Umbilical cord (tissue), 2 donors: Measurements from ENCODE around the gene LRGUK. TPM values are rescaled to one million over a fixed set of nuclear protein-coding genes. Genes with fewer than 3 reads are reported as not detected.
"Not testable (repeated sequence)": the region's sequence is repeated elsewhere in the genome, so short reads cannot be mapped to it uniquely, and the experiment has no call there.

ENCODE experiments used
- DNase-seq: peaks from one replicate; pipeline ENCODE4 v3.0.0-alpha.2; 2015; ENCODE audit warnings: low spot score
- total RNA-seq: library from RNA; depleted of rRNA; stranded (reverse); fragments of >200 nt; gene quantifications from one replicate; pipeline ENCODE4 v1.2.3, GENCODE V29; 2014; ENCODE audit warnings: low replicate concordance; ENCODE audit not compliant: insufficient read depth

LRGUK gene
- total RNA-seq, 1 donor from 2014 or later = 0.48 TPM

DNA sequence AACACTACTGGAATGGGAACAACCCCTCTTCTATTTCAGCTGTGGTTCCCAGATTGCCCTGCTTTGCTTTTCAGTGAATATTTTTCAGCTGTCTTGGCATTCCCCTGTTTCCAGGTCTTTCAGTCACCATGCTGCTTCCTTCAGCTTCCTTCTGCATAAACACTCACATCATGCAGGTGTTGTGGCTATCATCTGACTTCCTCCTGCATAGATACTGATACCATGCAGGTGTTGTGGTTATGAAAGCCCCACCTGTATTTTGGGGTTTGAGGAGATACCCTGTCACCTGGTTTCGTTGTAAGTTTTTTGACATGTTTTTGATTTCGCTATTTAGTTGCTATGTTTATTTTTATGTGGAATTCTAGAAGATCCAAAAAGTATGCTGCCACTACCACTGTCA, 118.1 kb downstream of the LRGUK start:
- DNase-seq = no peak

DNA sequence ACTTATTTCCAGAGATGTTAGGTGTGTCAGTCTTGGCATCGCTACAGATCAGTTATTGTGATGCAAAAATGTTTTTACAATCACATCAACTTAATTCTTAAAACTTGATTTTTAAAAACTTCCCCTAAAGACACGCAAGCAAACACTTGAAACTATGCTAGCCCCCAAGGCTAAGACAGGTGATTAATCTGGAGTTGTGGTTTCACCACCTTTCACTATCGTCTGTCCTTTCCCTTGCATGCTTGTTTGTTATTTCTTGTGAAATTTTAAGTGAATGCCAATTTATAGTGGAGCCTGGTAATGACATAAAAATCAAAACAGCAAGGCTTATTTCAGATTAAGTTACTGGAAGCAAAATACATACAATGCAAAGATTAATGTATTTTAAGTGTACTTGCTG, 119.2 kb downstream of the LRGUK start:
- DNase-seq = no peak

DNA sequence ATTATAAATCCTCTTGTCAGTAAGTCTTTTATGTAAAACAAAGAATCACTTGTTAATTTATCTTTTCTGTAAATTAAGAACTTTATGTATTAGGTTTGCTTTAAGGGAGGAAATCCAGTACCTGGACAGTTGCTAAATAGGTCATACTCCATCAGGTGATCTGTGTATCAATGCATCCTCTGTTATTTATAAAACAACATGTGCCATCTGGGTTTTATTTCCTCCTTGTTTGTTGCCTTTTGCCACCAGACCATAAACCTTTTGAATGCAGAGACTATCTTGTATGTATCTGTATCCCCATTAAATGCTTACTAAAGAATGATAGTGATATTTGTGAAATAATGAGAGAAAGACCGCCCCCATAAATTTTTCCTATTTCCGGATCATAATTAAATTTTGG, 119.6 kb downstream of the LRGUK start:
- no peak for DNase-seq

DNA sequence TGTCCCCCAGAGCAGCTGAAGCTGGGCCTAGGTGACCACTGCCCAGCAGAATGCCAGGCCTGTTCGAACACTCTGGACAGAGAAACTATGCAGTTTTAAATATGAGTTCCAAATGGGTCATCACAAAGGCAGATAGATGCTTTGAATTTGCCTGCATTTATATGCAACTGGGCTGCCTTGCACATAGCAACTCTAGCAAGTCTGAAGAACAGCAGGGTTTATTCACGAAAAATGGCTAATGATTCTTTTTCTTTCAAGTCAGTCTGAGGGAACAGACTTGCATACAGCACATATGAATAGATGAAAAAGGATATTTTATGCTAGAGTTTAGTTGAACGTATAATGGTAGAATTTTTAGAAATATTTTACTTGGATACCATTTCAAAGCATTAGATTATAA, 121.1 kb downstream of the LRGUK start:
- DNase-seq = no peak

DNA sequence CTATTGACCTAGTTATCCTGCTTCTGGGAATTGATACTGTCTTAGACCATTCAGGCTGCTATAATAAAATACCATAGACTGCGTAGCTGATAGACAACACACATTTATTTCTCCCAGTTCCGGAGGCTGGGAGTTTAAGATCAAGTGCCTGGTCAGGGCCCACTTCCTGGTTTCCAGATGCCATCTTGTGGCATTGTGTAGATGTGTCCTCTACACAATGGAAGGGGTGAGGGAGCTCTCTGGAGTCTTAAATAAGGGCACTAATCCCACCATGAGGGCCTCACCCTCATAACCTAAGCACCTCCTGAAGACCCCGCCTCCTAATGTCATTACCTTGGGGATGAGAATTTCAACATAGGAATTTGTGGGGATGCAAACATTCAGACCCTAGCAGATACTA, 127.2 kb downstream of the LRGUK start:
- DNase-seq = no peak

DNA sequence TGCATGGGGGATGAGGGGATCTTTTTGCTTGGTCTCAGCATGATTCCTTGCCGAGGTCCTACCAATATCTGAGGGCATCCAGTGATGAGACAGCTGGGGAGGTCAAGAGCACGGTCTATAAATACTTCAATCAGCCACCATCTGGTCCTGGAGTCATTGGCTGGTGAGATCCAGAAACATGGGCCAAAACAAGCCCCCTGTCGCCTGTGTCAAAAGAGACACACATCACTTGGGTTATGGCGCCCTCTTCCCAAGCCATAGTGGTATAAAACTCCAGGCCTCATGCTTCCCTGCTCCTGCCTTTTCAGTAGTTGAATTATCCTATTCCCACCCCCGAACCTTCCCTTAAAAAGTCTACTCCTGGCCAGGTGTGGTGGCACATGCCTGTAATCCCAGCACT, 128.7 kb downstream of the LRGUK start:
- no peak for DNase-seq

- no peak for DNase-seq
Observed at GRCh38 chr7:134262322-134262721, 135.2 kb downstream of the LRGUK start.

DNA sequence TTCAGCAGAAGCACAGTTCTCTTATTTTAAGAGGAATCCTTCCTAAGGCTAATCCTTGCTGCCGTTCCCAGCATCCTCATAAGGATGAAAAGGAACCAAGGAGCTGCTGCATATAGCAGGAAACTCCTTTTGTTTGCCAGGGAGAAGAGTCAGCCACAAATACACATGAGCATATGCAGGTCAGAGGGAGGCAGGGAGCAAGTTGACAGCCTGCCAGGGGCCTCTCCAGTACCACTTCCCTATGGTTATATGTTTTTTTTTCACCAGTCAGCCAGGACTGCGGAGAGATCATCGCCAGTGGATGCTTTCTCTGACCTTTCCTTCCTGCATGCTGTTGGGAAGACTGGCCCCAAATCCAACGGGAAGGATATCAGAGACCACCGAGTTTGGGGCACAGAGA, 149.8 kb downstream of the LRGUK start:
- DNase-seq = no peak

DNA sequence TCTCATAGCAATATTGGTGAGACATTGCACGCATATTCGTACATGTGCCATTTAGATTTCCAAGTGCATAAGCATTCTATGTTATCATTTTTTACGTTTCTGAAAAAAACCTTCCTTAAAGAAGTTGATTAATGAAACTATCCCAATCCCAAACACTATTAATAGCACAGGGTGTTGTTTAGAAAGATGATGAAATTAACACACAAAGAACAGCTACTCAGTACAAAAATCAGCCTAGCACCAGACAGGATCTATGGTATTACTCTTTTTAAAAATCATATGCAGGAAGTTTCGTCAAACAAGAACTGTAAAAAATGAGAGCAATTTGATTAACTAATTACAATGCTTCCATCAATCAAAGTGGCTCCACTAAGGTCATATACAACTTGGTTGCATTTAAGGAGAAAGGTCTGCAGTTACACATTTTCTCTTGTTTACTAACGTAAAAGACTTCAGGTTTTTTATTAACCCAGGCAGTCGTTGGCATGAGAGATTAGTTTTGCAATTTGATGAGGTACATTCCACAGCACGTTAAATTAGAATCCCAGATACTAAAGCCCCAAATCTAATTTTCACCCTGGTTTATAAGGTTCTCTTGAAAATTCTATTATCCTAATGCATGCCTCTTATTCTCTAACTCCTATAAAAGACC, 151.5 kb downstream of the LRGUK start:
- no peak for DNase-seq

DNA sequence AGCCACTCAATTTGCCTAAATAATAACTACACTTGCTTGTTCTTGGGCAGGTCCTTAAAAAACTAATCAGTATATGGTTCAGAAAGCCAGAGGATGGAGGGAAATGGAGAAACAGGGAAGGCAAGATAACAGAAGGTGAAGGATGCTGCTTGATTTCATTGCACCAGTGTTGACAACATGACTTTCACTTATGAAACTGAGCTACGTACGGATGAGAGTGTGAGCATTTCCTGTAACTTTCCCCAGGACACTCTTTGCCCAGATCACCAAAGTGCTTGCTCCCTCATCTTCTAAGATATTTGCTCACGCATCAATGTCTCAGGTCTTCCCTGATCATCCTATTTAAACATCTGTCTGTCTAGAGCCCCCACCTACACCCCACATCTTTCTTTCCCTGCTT, 152.2 kb downstream of the LRGUK start:
- DNase-seq = no peak

- DNase-seq = no peak
Observed at GRCh38 chr7:134279898-134280297, 152.8 kb downstream of the LRGUK start.

GRCh38 chr7:134280508-134280907, 153.4 kb downstream of the LRGUK start:
- DNase-seq = no peak

DNA sequence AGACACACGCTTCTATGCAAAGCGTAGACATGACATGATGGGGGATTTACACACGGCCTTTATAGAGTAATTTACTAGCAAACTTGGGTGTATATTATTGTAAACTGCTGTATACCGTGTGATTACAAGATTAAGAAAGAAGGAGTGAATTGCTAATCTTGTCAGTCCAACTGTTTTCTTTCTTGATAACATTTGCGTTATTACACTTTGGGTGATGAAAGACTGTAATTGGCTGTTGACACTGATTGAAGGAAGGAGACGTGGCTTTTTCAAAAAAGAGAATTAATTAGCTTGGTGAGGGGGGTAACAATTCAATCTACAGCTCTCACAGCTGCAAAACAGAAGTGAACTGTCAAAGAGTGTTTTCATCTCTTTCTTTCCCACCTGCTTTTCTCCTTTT, 156.9 kb downstream of the LRGUK start:
- no peak for DNase-seq

GRCh38 chr7:134284952-134285351, 157.8 kb downstream of the LRGUK start:
- no peak for DNase-seq

- DNase-seq = peak; percentile 9
Observed at GRCh38 chr7:134287916-134288659, 160.9 kb downstream of the LRGUK start.

DNA sequence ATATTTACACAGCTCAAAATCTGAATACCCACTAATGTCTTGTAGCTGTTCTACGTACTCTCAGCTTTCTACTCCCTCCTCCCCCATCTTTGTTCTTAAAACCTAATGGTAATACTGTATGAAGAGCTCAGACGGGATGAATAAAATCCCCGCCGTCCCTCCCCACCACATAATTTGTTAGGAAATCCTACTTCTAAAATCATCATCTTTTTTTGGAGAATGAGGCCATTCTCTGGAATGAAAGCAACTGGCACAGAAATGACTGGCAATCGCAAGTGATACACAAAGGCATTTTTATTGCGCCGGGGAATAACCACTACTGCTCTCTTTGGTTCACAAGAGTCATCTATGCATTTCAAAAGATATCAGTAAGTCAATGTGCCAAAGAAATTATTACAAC, 162.3 kb downstream of the LRGUK start:
- peak; percentile 28 for DNase-seq

DNA sequence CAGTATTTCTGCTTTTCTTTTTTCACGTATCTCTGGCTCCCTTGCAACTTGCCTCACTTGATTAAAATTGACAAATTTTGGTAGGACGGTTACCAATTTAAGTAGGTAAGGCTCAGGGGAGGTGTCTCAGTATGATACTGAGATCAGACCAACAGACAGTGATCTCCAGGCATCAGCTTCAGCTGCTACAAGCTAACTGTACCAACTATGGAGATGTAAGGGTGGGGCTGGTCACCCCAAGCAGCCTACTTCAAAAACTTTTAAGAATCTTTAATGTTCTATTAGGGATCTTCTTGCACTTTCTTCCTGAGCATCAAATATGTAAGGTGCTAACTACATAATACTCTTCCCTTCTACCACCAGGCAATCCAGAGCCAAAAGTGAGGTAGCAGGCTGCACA, 162.7 kb downstream of the LRGUK start:
- no peak for DNase-seq

DNA sequence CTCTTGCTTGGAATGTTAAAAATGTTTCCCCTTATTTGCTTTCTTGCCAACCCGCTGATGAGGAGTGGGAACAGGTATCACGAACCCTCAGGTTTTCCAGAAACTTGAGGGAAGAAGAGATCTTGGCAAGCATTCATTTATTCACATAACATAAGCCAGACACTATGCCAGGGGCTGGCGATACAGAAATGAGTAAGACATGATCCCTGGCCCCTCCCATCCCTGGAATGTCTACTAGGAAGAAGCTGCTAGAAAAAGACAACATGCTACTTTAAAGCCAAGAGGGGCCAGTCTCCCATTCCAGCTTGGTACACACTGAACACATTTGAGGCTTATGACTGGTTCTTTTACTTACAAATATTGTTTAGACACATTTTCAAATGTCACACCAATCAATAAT, 163.1 kb downstream of the LRGUK start:
- DNase-seq = peak; percentile 60

DNA sequence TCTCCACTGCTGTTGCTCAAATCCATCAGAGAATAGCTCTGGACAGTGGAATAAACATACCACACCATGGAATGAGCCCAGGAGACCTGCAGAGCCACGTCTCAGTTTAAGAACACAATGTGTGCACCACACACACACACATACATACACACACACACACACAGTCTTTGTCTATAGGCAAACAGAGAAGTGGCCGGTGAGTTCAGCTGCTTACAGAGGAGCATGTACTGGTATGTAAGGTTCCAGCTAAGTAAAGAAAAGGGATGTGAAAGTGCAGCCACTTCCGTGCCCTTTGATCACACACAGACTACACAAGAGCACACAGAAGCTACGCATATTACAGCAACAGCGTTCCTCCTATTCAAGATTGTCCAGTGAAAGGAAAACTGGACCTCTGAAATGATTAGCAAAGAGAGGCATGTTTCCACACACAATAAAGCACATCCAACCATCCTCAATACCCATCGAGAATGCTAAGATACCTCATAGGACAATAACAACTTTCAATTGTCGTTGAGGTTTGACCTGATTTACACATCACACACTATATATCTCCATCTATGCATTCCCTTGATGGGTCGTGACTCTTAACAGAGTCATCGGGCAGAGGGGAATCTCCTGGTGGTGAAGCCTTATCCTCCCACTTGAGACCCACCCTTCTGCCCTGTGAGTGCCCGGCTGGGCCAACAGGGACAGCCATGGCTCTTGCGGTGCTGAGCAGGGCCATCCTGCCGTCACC, 166.0 kb downstream of the LRGUK start:
- peak; percentile 33 for DNase-seq

- not testable (repeated sequence) for DNase-seq
Observed at GRCh38 chr7:134295982-134296381, 168.8 kb downstream of the LRGUK start.

- DNase-seq = no peak
Observed at GRCh38 chr7:134297489-134297888, 170.3 kb downstream of the LRGUK start.

DNA sequence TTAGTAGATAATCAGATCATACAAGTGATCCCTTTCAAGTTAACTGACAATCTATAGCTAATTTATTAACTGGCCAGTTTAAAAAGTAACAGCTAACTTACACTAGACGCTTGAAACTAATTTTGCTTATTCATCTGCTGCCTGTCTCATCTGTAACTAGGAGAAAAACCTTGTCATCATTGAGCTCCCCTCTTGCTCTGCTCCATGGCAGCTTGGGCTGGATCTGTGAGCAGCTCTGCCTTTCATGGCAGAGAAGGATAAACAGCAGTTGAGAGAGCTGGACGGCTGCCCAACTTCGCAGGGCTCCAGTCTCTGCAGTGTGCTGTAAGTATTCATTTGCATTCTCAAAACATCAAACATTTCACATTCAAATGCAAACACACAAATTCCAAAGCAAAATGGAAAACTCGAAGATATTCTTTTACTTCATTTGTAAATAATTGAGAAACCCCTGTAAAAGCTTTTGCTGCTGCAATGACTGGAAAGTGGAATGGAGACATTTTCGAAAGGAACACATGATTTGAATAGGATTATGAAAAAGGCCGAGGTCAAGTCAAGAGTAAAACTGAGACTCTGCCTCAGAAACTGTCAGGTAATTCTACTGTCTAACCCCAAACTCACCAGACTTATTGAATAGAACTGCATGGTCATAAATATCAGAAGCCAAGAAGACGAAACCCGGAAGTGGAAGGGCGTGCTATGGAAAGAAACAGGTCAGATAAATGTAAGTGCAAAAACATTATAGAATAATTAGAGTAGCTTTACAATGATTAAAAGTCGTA, 172.0 kb downstream of the LRGUK start:
- DNase-seq = peak; percentile 92
